SKM-1 (cell line): ENCODE data around the gene MTHFD2.
"Not testable (repeated sequence)": the region's sequence is repeated elsewhere in the genome, so short reads cannot be mapped to it uniquely, and the experiment has no call there.

Experiments
- DNase-seq: peaks from one replicate; lab custom pipeline; 2025; ENCODE audit not compliant: unreplicated experiment; lab: John Stamatoyannopoulos, UW

The MTHFD2 gene

GRCh38 chr2:74226648-74227213 lies 28.3 kb downstream of the MTHFD2 start:
- no peak for DNase-seq

GRCh38 chr2:74227646-74228045 lies 29.2 kb downstream of the MTHFD2 start:
- no peak for DNase-seq

- no peak for DNase-seq
These were observed 30.4 kb downstream of the MTHFD2 start for GRCh38 chr2:74228772-74229171.

DNA sequence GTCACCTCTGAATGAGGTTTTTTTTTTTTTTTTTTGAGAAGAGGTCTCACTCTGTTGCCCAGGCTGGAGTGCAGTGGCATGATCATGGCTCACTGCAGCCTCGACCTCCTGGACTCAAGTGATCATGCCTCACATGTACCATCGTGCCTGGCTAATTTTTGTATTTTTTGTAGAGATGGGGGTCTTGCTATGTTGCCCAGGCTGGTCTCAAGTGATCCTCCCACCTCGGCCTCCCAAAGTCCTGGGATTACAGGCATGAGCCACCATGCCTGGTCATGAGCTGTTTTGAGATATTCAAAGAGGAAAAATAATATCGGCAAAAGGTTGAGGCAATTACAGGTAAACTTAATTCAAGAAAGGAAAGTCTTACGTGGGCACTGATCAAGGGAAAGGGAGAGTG lies 31.4 kb downstream of the MTHFD2 start:
- DNase-seq: not testable (repeated sequence)

DNA sequence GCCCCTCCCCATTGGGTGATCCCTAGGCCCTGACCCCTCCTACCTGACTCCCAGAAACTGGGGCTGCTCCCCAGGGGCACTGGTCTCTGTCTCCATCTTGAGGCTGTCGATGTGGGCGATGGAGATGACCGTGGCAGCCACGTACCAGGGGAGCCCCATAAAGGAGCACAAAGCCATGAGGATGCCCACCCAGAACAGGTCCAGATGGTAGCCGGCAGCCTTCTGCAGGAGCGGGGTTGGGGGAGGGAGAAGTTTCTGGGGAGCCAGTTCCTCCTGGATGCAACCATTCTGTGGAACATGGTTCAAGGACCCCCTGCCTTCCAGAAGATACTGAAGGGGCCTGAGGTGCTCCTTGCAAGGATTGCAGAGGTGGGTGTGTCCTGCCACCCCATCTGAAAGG lies 34.0 kb downstream of the MTHFD2 start:
- no peak for DNase-seq

- no peak for DNase-seq
These were observed 35.2 kb downstream of the MTHFD2 start for GRCh38 chr2:74233648-74234047.

- no peak for DNase-seq
These were observed 36.6 kb downstream of the MTHFD2 start for GRCh38 chr2:74235041-74235440.

GRCh38 chr2:74238879-74239278 lies 40.5 kb downstream of the MTHFD2 start:
- DNase-seq: no peak

GRCh38 chr2:74239346-74239745 lies 40.9 kb downstream of the MTHFD2 start:
- DNase-seq: no peak

- no peak for DNase-seq
These were observed 44.1 kb downstream of the MTHFD2 start for GRCh38 chr2:74242354-74243071.

GRCh38 chr2:74244286-74244685 lies 45.9 kb downstream of the MTHFD2 start:
- no peak for DNase-seq

GRCh38 chr2:74246496-74247195 lies 48.2 kb downstream of the MTHFD2 start:
- no peak for DNase-seq

DNA sequence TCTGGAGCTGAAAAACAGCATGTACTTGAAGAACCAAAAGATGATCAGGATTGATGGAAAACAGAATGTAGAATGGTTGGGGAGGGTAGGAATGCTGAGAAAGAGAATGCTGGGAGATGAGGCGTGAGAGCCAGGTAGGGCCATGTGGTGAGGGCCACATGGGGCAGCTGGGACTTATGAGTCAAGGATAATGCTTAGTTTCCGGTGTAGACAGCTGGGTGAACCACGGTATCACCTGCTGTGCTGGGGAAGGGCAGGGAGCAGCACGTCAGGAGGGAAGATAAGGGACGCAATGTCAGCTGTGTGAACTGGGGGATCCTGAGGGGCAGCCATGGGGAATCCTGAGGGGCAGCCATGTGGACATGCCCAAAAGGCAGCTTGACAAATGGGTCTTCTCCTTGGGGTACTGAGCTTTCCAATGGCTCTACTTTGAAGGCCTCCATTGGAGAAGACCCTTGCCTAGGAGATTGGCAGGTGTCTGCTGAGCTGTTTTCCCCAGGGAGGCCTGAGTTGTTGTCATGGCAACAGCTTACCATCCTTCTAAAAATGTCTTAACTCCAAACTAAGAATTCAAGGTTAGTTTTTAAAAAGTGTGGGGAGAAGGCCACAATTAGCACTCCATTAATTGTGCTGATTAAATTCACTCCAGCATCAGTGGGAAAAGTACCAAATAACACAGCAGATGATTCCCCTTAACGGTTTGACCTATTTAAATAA lies 51.1 kb downstream of the MTHFD2 start:
- DNase-seq: no peak

DNA sequence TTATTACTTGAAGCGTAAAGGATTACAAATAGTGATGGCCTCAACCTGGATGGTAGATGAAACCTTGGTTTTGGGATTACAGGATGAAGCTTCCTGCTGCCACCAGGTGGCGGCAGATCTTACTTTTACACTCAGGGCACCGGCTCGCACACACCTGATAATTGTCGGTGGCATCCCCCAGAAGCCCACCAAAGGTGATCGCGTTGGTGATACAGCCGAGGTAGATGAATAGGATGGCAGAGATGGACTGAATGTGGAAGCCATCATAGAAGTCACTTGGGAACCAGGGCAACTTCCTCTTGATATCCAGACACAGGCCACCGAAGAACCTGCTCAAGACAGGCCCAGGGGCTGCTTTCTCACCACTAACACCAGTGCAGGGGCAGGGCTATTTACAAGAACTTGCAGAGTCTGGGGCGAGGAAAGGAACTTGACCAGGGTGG lies 51.8 kb downstream of the MTHFD2 start:
- DNase-seq: peak; percentile 11

DNA sequence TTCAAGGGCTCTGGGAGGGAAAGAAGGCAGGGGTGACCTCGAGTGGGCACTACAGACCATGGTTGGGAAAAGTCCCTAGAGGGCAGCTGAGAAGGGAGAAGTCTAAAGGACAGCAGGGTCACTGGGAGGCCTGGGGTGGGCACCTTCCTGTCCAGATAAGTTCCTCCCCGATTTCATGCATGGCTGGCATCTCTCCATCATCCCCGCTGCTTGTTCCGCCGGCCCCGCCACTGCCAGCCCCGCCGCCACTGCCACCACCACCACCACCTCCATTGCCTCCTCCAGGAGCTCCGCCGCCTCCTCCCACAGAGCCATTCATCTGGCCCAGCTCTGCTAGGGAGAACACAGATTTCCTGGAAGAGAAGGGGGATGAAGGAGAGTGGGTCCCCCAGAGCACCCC lies 53.6 kb downstream of the MTHFD2 start:
- no peak for DNase-seq

GRCh38 chr2:74252862-74253261 lies 54.4 kb downstream of the MTHFD2 start:
- no peak for DNase-seq

DNA sequence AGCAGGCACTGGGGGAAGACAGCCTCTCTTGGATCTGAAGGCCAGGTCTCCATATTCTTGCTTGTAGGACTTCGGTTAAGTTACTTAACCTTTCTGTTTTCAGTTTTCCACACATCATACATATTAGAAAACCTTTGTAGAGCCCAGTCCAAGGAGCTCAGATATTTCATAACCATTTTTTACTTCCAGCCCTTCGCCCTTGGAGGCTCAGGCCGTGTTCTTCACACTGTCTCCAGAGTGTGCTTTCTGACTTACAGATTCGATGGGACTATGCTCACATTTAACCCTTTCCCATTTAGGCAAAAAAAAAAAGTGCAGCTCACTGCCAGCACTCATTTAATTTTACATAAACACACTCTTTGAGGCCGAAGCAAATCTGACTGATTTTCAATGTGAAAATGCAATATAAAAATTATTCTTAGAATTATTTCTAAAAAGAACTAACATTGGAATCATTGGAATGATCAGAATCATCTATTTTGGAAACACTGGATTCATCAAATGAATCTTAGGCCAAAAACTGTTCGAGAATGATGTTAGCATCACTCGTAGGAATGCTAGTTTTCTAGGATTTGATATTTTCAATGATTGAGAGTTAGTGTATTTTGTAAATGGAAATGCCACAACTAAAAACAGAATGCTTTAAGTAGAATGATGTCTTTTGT lies 55.0 kb downstream of the MTHFD2 start:
- no peak for DNase-seq

GRCh38 chr2:74253971-74254310 lies 55.5 kb downstream of the MTHFD2 start:
- no peak for DNase-seq

DNA sequence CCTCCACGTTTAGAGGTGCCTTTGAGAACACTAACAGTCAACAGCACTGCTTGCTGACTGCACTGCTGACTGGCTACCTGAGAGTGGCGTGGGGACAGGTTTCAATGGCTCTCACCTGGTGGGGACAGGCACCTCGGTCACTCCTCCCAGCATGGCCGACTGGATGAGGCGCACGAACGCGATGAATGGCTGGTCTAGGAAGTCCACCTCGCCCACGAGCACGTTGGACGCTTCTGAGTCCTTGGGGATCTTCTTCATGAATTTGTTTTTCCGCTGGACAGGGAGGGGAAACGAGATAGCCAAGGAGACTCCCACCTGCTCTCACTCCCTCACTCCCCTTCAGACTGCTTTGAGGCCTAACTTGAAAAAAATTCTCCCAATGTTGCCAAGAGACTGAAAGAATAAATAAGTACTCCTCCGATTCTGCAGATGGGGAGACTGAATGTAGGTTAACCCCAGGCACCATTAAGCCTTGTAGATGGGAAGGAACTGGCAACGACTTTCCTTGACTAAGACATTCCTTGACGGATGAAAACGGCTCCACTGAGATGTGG lies 57.3 kb downstream of the MTHFD2 start:
- DNase-seq: no peak

- DNase-seq: no peak
These were observed 60.8 kb downstream of the MTHFD2 start for GRCh38 chr2:74259191-74259590.

- no peak for DNase-seq
These were observed 61.3 kb downstream of the MTHFD2 start for GRCh38 chr2:74259733-74260132.
